ENCODE data around the gene STAG3.
"Not testable (repeated sequence)": the region's sequence is repeated elsewhere in the genome, so short reads cannot be mapped to it uniquely, and the experiment has no call there.

The STAG3 gene

GRCh38 chr7:100248483-100248882 is 70.8 kb downstream of the STAG3 start:
- no peak for DNase-seq

- DNase-seq = no peak
These were observed 79.3 kb downstream of the STAG3 start for GRCh38 chr7:100257017-100257416.

- not testable (repeated sequence) for DNase-seq
These were observed 82.3 kb downstream of the STAG3 start for GRCh38 chr7:100259984-100260383.

GRCh38 chr7:100262896-100263295 is 85.2 kb downstream of the STAG3 start:
- not testable (repeated sequence) for DNase-seq
